Natural killer cell (primary cell): ENCODE results near the gene RFX5. TPM values are rescaled to one million over a fixed set of nuclear protein-coding genes. Genes with fewer than 3 reads are reported as not detected.

Experiments
- ATAC-seq, 3 donors: fragments of 150-1000 bp in 2 of 3; fragments of 200-7000 bp in 1 of 3; cut with Tn5 transposase; 1 replicate in 1 of 3; 2 replicates in 2 of 3; pipeline ENCODE4 v1.10.0; 2021; ENCODE audit warnings: mild to moderate bottlenecking in 2 of 3, moderate library complexity in 2 of 3
- DNase-seq, 2 donors: peaks; one replicate each; pipeline versions ENCODE4 v3.0.0 to v3.0.0-alpha.2; 2013 to 2021; ENCODE audit warnings: mixed read lengths in 1 of 2
- H3K27ac ChIP-seq: one replicate; pipeline ENCODE4 v1.5.1; 2013; ENCODE audit warnings: mild to moderate bottlenecking, low read length
- H3K27me3 ChIP-seq: one replicate; pipeline ENCODE4 v1.6.1; 2013; ENCODE audit warnings: low read length; ENCODE audit not compliant: control insufficient read depth, insufficient read depth
- H3K36me3 ChIP-seq: one replicate; pipeline ENCODE4 v1.6.1; 2013; ENCODE audit warnings: low read length; ENCODE audit not compliant: control insufficient read depth, insufficient read depth
- H3K4me1 ChIP-seq: one replicate; pipeline ENCODE4 v1.6.1; 2013; ENCODE audit warnings: low read length; ENCODE audit not compliant: control insufficient read depth, insufficient read depth
- H3K4me3 ChIP-seq: one replicate; pipeline ENCODE4 v1.5.1; 2013; ENCODE audit warnings: low read length
- H3K9me3 ChIP-seq: one replicate; pipeline ENCODE4 v1.6.1; 2013; ENCODE audit warnings: low read length; ENCODE audit not compliant: control insufficient read depth, insufficient read depth
- H3K27ac Mint-ChIP-seq, 2 donors: one replicate each; pipeline ENCODE4 v1.8.0; 2022; ENCODE audit warnings: mild to moderate bottlenecking in 2 of 2, mixed read lengths in 2 of 2, moderate library complexity in 1 of 2
- H3K27me3 Mint-ChIP-seq, 2 donors: one replicate each; pipeline ENCODE4 v1.8.0; 2022; ENCODE audit warnings: low read depth in 2 of 2, mixed read lengths in 2 of 2
- H3K36me3 Mint-ChIP-seq: one replicate; pipeline ENCODE4 v1.8.0; 2022; ENCODE audit warnings: mixed read lengths
- H3K4me1 Mint-ChIP-seq, 2 donors: one replicate each; pipeline ENCODE4 v1.8.0; 2022; ENCODE audit warnings: mixed read lengths in 2 of 2
- H3K4me3 Mint-ChIP-seq: one replicate; pipeline ENCODE4 v1.8.0; 2022; ENCODE audit warnings: mild to moderate bottlenecking, moderate library complexity, mixed read lengths
- H3K9me3 Mint-ChIP-seq, 2 donors: one replicate each; pipeline ENCODE4 v1.8.0; 2022; ENCODE audit warnings: mixed read lengths in 2 of 2
- WGBS: methylation state at CpG from one replicate; pipeline ENCODE4 v1.1.7; 2013; ENCODE audit warnings: missing lambda C conversion rate; ENCODE audit not compliant: insufficient coverage; 5-methylcytosine and 5-hydroxymethylcytosine counted together
- intact Hi-C: fragments of 100-400 bp; cut with micrococcal nuclease; formaldehyde crosslinking; loops from one replicate; pipeline ENCODE4 v1.14.2; 2022
- total RNA-seq, 4 donors: library from RNA; stranded (reverse); fragments of 120-200 nt in 1 of 4; gene quantifications; one replicate each; pipeline versions ENCODE4 v1.2.3 to v1.2.4, GENCODE V29; 2013 to 2022
- TF ChIP-seq, protein P1 (sequence below): fragments of 200-600 bp; IDR thresholded peaks from one replicate; pipeline ENCODE4 v1.8.0; 2022; ENCODE audit warnings: antibody characterized with exemption

Gene RFX5
- total RNA-seq, 3 donors from 2014 or later (not counting 1 experiment from before 2014, with no cell fraction given): 72.6 to 111 (median 110) TPM

DNA sequence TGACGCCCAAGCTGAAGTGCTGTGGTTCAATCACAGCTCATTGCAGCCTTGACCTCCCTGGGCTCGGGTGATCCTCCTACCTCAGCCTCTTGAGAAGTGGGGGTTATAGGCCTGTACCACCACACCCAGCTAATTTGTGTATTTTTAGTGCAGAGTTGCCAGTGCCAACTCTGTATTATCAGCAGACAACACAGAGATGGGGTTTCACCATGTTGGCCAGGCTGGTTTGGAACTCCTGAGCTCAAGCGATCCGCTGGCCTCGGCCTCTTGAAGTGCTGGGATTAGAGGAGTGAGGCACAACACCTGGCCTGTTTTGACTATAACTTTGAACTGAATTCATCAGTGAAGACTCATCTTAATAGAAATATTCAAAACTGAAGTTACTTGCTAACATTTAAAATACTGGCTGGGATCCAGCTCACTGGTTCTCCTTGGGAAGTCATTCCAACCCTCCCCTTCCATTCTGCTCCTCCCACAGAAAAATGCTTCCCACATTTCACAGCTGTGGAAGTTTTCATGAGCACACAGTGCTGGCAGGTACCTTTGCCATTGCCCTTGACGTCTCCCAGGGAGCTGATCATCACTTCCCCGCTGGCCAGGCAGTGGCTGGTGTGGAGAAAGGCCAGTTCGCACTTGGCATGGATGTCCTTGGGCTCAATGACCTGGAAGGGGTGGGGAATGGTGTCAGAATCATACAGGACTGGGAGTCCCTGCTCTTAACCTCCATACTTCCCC, 20.8 kb upstream of the RFX5 start:
- H3K4me1 ChIP-seq: peaks cover 9% of the 10 kb centered on the region
- no peak overlapping the region for H3K4me3 ChIP-seq
- Mint-ChIP-seq H3K4me3 (no peak overlapping the region), H3K36me3 (no peaks in the 10 kb centered on the region), H3K9me3 (no peaks in the 10 kb centered on the region), H3K27ac (no peak overlapping the region), H3K4me1 (no peaks in the 10 kb centered on the region), H3K27me3 (no peaks in the 10 kb centered on the region)
- no peaks in the 10 kb centered on the region for H3K9me3 ChIP-seq
- no peaks in the 10 kb centered on the region for H3K27me3 ChIP-seq
- no peak for DNase-seq
- 94% methylated on average over 7 of the region's 8 CpGs for WGBS
- TF ChIP-seq, protein P1, sequence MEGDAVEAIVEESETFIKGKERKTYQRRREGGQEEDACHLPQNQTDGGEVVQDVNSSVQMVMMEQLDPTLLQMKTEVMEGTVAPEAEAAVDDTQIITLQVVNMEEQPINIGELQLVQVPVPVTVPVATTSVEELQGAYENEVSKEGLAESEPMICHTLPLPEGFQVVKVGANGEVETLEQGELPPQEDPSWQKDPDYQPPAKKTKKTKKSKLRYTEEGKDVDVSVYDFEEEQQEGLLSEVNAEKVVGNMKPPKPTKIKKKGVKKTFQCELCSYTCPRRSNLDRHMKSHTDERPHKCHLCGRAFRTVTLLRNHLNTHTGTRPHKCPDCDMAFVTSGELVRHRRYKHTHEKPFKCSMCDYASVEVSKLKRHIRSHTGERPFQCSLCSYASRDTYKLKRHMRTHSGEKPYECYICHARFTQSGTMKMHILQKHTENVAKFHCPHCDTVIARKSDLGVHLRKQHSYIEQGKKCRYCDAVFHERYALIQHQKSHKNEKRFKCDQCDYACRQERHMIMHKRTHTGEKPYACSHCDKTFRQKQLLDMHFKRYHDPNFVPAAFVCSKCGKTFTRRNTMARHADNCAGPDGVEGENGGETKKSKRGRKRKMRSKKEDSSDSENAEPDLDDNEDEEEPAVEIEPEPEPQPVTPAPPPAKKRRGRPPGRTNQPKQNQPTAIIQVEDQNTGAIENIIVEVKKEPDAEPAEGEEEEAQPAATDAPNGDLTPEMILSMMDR: no peak
- H3K36me3 ChIP-seq: no peaks in the 10 kb centered on the region
- no peak for ATAC-seq
- H3K27ac ChIP-seq: no peak overlapping the region
- intact Hi-C loops: no loop called here

DNA sequence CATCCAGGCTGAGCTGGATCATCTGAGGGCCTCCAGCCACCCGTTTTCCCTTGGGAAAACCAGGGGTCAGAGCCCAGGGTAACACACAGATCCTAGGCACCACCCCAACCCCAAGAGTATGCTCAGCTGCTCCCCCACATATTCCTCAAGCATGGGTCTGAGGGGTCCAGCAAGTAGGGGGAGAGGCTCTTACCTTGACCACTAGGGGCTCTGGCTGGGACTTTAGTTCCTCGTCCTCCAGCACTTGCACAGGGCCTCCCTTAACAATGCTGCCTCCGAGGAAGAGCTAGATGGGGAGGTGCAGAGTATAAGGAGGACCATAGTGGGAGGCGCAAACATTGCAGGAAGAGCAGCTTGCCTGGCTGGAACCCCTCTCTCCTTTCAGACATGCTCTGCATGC, 17.9 kb upstream of the RFX5 start:
- Histone ChIP-seq H3K4me1 (peaks cover 4% of the 10 kb centered on the region), H3K27me3 (no peaks in the 10 kb centered on the region), H3K4me3 (no peak overlapping the region), H3K9me3 (peaks cover 6% of the 10 kb centered on the region), H3K36me3 (no peaks in the 10 kb centered on the region), H3K27ac (no peak overlapping the region)
- H3K27ac Mint-ChIP-seq: no peak overlapping the region
- no peak for ATAC-seq
- no peaks in the 10 kb centered on the region for H3K4me1 Mint-ChIP-seq
- intact Hi-C loops: no loop called here
- 88% methylated on average over 4 of the region's 4 CpGs for WGBS
- DNase-seq: no peak
- H3K27me3 Mint-ChIP-seq: no peaks in the 10 kb centered on the region
- TF ChIP-seq, protein P1: no peak
- no peak overlapping the region for H3K4me3 Mint-ChIP-seq
- no peaks in the 10 kb centered on the region for H3K36me3 Mint-ChIP-seq
- peaks cover 0 to 4% of the 10 kb centered on the region in 2 donors for H3K9me3 Mint-ChIP-seq

DNA sequence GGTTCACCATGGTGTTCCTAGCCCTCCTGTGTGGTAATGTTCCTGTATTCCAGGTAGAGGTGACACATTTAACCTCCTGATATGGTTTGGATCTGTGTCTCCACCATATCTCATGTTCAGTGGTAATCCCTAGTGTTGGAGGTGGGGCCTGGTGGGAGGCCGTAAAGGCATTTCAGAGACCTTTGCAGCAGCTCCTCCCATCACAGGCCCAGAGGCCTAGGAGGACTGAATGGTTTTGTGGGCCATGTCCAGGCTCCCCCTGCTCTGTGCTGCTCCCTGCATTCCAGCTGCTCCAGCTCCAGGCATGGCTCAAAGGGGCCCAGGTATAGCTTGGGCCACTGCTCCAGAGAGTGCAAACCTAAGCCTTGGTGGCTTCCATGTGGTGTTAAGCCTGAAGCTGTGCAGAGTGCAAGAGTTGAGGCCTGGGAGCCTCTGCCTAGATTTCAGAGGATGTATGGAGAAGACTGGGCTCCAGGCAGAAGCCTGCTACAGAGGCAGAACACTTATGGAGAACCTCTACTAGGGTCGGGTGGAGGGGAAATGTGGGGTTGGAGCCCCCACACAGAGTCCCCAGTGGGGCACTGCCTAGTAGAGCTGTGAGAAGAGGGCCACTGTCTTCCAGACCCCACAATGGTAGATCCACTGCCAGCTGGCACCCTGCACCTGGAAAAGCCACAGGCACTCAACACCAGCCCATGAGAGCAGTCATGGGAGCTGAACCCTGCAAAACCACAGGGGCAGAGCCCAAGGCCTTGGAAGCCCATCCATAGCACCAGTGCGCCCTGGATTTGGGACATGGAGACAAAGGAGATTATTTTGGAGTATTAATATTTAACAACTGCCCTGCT, 15.5 kb upstream of the RFX5 start:
- no peak overlapping the region for H3K4me3 Mint-ChIP-seq
- 92% methylated on average over 2 of the region's 3 CpGs for WGBS
- H3K4me1 Mint-ChIP-seq: no peaks in the 10 kb centered on the region

More for the DNA sequence above, 15.5 kb upstream of the RFX5 start:
- Histone ChIP-seq H3K4me1 (no peaks in the 10 kb centered on the region), H3K4me3 (no peak overlapping the region), H3K36me3 (no peaks in the 10 kb centered on the region), H3K27ac (no peak overlapping the region), H3K9me3 (peaks cover 6% of the 10 kb centered on the region), H3K27me3 (no peaks in the 10 kb centered on the region)
- TF ChIP-seq, protein P1: no peak
- Mint-ChIP-seq H3K9me3 (peaks cover 0 to 4% of the 10 kb centered on the region in 2 donors), H3K27me3 (no peaks in the 10 kb centered on the region), H3K27ac (no peak overlapping the region), H3K36me3 (no peaks in the 10 kb centered on the region)
- no peak for ATAC-seq
- no peak for DNase-seq
- intact Hi-C loops: no loop called here
